HepG2 (cell line): ENCODE data around the gene POP7. TPM values are rescaled to one million over a fixed set of nuclear protein-coding genes. Genes with fewer than 3 reads are reported as not detected.

Source experiments
- ATRX ChIP-seq: sonication (generic); formaldehyde crosslinking; IDR thresholded peaks from 2 replicates; pipeline ENCODE4 v1.4.0; 2020; ENCODE audit warnings: missing genetic modification reagents, borderline replicate concordance
- ERF ChIP-seq: IDR thresholded peaks from 2 replicates; pipeline ENCODE4 v1.6.1; 2018; ENCODE audit warnings: missing biosample characterization, missing genetic modification reagents
- FOXJ3 ChIP-seq: sonication (generic); formaldehyde crosslinking; IDR thresholded peaks from 2 replicates; pipeline ENCODE4 v1.4.0; 2020; ENCODE audit warnings: missing genetic modification reagents, mild to moderate bottlenecking, borderline replicate concordance
- FOXK1 ChIP-seq: sonication (generic); formaldehyde crosslinking; IDR thresholded peaks from 2 replicates; pipeline ENCODE4 v1.4.0; 2020; ENCODE audit warnings: low read depth, missing genetic modification reagents, borderline replicate concordance
- FOXP1 ChIP-seq, 2 experiments: fragments of 450-650 bp in 1 of 2; IDR thresholded peaks; 2 replicates each; pipeline ENCODE4 v1.6.1; 2017 to 2018; ENCODE audit warnings: antibody characterized with exemption in 1 of 2
- GATAD1 ChIP-seq: IDR thresholded peaks from 2 replicates; pipeline ENCODE4 v1.6.1; 2016; ENCODE audit warnings: missing genetic modification reagents, missing compliant biosample characterization
- HNF4G ChIP-seq, 2 experiments: sonication (generic) in 1 of 2; formaldehyde crosslinking in 1 of 2; IDR thresholded peaks; 2 replicates each; pipeline versions ENCODE4 v1.4.0 to v1.6.1; 2011 to 2020; ENCODE audit warnings: borderline replicate concordance in 2 of 2, low read depth in 2 of 2, mild to moderate bottlenecking in 2 of 2, low read length in 1 of 2, missing genetic modification reagents in 1 of 2, moderate library complexity in 1 of 2
- MBD4 ChIP-seq: IDR thresholded peaks from 2 replicates; pipeline ENCODE4 v1.6.1; 2012; ENCODE audit warnings: low read length, inconsistent platforms, borderline replicate concordance
- NR1H2 ChIP-seq: sonication (generic); formaldehyde crosslinking; IDR thresholded peaks from 2 replicates; pipeline ENCODE4 v1.8.1; 2022; ENCODE audit warnings: low read depth, missing genetic modification reagents, borderline replicate concordance
- PHF21A ChIP-seq: sonication (generic); formaldehyde crosslinking; IDR thresholded peaks from 2 replicates; pipeline ENCODE4 v1.5.0; 2020; ENCODE audit warnings: mild to moderate bottlenecking, missing genetic modification reagents
- SKI ChIP-seq: fragments of 450-650 bp; IDR thresholded peaks from one replicate; pipeline ENCODE4 v1.6.1; 2018; ENCODE audit warnings: mild to moderate bottlenecking; ENCODE audit not compliant: partially characterized antibody
- SMAD9 ChIP-seq: sonication (generic); formaldehyde crosslinking; IDR thresholded peaks from 2 replicates; pipeline ENCODE4 v1.5.1; 2020; ENCODE audit warnings: mild to moderate bottlenecking, missing genetic modification reagents
- SP4 ChIP-seq: sonication (generic); formaldehyde crosslinking; IDR thresholded peaks from 2 replicates; pipeline ENCODE4 v1.8.1; 2023; ENCODE audit warnings: mild to moderate bottlenecking, missing genetic modification reagents
- TBP ChIP-seq: sonication (generic); formaldehyde crosslinking; IDR thresholded peaks from 2 replicates; pipeline ENCODE4 v1.5.0; 2020; ENCODE audit warnings: missing genetic modification reagents
- YY1 ChIP-seq: IDR thresholded peaks from 2 replicates; pipeline ENCODE4 v1.6.1; 2011; ENCODE audit warnings: low read length, low read depth, moderate library complexity, mild to moderate bottlenecking; ENCODE audit not compliant: insufficient read depth, insufficient replicate concordance
- ZNF251 ChIP-seq: sonication (generic); formaldehyde crosslinking; IDR thresholded peaks from 2 replicates; pipeline ENCODE4 v1.9.0; 2021; ENCODE audit warnings: mild to moderate bottlenecking, missing genetic modification reagents
- ZNF317 ChIP-seq: sonication (generic); formaldehyde crosslinking; IDR thresholded peaks from 2 replicates; pipeline ENCODE4 v1.5.0; 2020; ENCODE audit warnings: mild to moderate bottlenecking, missing genetic modification reagents
- ZNF441 ChIP-seq: sonication (generic); formaldehyde crosslinking; IDR thresholded peaks from 2 replicates; pipeline ENCODE4 v1.7.0; 2021; ENCODE audit warnings: missing genetic modification reagents, borderline replicate concordance
- ZNF546 ChIP-seq: sonication (generic); formaldehyde crosslinking; conservative IDR thresholded peaks from 2 replicates; pipeline ENCODE4 v1.8.1; 2023; ENCODE audit warnings: mild to moderate bottlenecking, missing genetic modification reagents
- ZNF572 ChIP-seq: sonication (generic); formaldehyde crosslinking; IDR thresholded peaks from 2 replicates; pipeline ENCODE4 v1.5.1; 2020; ENCODE audit warnings: mild to moderate bottlenecking, missing genetic modification reagents
- ZNF629 ChIP-seq: sonication (generic); formaldehyde crosslinking; conservative IDR thresholded peaks from 2 replicates; pipeline ENCODE4 v1.5.0; 2020; ENCODE audit warnings: missing genetic modification reagents
- ZNF704 ChIP-seq: sonication (generic); formaldehyde crosslinking; IDR thresholded peaks from 2 replicates; pipeline ENCODE4 v1.8.1; 2023; ENCODE audit warnings: mild to moderate bottlenecking, inconsistent platforms, moderate library complexity, missing genetic modification reagents, borderline replicate concordance
- ZSCAN12 ChIP-seq: sonication (generic); formaldehyde crosslinking; IDR thresholded peaks from 2 replicates; pipeline ENCODE4 v1.9.0; 2021; ENCODE audit warnings: mild to moderate bottlenecking, missing genetic modification reagents
- polyA plus RNA-seq, 8 experiments: library from polyadenylated mRNA; depleted of rRNA in 3 of 8; stranded (reverse) in 7 of 8; unstranded in 1 of 8; fragments of >200 nt; fragmentation: Illumina TruSeq in 4 of 8; extraction: Trizol in 4 of 8; gene quantifications; 2 replicates each; pipeline versions ENCODE4 v1.2.1 to v1.2.3, GENCODE V29; 2011 to 2016; ENCODE audit warnings: low read depth in 4 of 8, missing spikeins in 1 of 8, mixed read lengths in 1 of 8; ENCODE audit not compliant: insufficient read depth in 1 of 8
- total RNA-seq, 5 experiments: library from RNA; depleted of rRNA; stranded (reverse); fragments of >200 nt; fragmentation: Illumina TruSeq; extraction: Trizol; gene quantifications; 2 replicates each; pipeline ENCODE4 v1.2.3, GENCODE V29; 2016; ENCODE audit warnings: low read depth in 1 of 5
- TF ChIP-seq, protein P1 (sequence below): conservative IDR thresholded peaks from 2 replicates; pipeline ENCODE4 v1.6.1; 2018; ENCODE audit warnings: missing genetic modification reagents
- TF ChIP-seq, protein P2 (sequence below): sonication (generic); formaldehyde crosslinking; IDR thresholded peaks from 2 replicates; pipeline ENCODE4 v1.4.0; 2020; ENCODE audit warnings: mild to moderate bottlenecking, missing genetic modification reagents
- TF ChIP-seq, protein P3 (sequence below): IDR thresholded peaks from 2 replicates; pipeline ENCODE4 v1.6.1; 2016

The POP7 gene
- total and polyA plus RNA-seq, 2 of the 13 experiments (the other 11 are each of a cell fraction or from before 2014, with no cell fraction given): 63.9 to 91.1 TPM

DNA sequence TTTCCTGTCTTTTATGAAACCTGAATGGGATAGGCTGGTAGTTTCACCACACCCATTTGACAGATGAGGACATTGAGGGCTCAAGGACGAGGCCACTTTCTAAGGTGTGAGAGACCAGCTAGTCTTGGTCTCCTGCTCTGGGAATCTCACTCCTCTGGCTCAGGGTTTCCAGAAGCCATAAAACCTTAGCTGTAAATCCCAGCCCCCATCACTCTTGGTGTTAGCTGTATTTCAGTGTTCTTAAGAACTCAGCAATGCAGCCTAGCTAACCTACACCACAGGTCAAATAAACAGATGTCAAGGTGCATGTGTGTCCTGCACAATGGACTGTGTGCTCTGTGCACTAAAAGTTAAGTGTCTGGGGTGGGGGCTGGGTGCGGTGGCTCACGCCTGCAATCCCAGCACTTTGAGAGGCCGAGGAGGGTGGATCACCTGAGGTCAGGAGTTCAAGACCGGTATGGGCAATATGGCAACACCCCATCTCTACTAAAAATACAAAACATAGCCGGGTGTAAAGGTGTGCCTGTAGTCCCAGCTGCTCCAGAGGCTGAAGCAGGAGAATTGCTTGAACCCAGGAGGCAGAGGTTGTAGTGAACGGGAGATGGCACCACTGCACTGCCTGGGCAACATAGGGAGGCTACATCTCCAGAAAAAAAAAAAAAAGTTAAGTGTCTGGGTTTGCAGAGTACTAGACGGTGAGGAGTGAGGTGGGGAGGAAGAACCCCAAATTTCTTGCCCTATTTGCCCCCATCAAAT is 13.8 kb downstream of the POP7 start (continued):
- TF ChIP-seq, protein P1, sequence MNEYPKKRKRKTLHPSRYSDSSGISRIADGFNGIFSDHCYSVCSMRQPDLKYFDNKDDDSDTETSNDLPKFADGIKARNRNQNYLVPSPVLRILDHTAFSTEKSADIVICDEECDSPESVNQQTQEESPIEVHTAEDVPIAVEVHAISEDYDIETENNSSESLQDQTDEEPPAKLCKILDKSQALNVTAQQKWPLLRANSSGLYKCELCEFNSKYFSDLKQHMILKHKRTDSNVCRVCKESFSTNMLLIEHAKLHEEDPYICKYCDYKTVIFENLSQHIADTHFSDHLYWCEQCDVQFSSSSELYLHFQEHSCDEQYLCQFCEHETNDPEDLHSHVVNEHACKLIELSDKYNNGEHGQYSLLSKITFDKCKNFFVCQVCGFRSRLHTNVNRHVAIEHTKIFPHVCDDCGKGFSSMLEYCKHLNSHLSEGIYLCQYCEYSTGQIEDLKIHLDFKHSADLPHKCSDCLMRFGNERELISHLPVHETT (CRISPR knock-in tag): 0 out of 2 replicates have a peak, but pooled peaks have one; percentile 47
- TF ChIP-seq ZSCAN12 (CRISPR knock-in tag) (no peak), FOXJ3 (CRISPR knock-in tag) (peak; percentile 58; the same call in 1 of the 2 replicates), ZNF704 (no peak), NR1H2 (CRISPR knock-in tag) (no peak), ZNF629 (CRISPR knock-in tag) (peak; percentile 99), ZNF572 (CRISPR knock-in tag) (no peak), ERF (CRISPR knock-in tag) (peak; percentile 45; the same call in 1 of the 2 replicates), FOXP1 (IDR thresholded peaks at IDR 0.05) (no peak), FOXP1 (CRISPR knock-in tag; IDR thresholded peaks at IDR 0.05) (peak; percentile 77), ZNF317 (CRISPR knock-in tag) (peak; percentile 55; the same call in 1 of the 2 replicates), ZNF251 (no peak), MBD4 (no peak), SP4 (CRISPR knock-in tag) (0 out of 2 replicates have a peak, but pooled peaks have one; percentile 24), PHF21A (0 out of 2 replicates have a peak, but pooled peaks have one; percentile 72), ZNF546 (CRISPR knock-in tag) (no peak), ZNF441 (0 out of 2 replicates have a peak, but pooled peaks have one; percentile 57), SKI (peak; percentile 36), HNF4G (IDR thresholded peaks at IDR 0.05; ENCODE audit: borderline replicate concordance, low read depth, low read length) (peak; percentile 82), HNF4G (CRISPR knock-in tag; IDR thresholded peaks at IDR 0.05; ENCODE audit: borderline replicate concordance, low read depth) (no peak), TBP (no peak), GATAD1 (CRISPR knock-in tag) (peak; percentile 57; the same call in 1 of the 2 replicates), FOXK1 (CRISPR knock-in tag) (peak; percentile 42; the same call in 1 of the 2 replicates), YY1 (peak; percentile 11), ATRX (CRISPR knock-in tag) (no peak), SMAD9 (CRISPR knock-in tag) (no peak)
- TF ChIP-seq, protein P2, sequence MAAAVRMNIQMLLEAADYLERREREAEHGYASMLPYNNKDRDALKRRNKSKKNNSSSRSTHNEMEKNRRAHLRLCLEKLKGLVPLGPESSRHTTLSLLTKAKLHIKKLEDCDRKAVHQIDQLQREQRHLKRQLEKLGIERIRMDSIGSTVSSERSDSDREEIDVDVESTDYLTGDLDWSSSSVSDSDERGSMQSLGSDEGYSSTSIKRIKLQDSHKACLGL (CRISPR knock-in tag): no peak
- TF ChIP-seq, protein P3, sequence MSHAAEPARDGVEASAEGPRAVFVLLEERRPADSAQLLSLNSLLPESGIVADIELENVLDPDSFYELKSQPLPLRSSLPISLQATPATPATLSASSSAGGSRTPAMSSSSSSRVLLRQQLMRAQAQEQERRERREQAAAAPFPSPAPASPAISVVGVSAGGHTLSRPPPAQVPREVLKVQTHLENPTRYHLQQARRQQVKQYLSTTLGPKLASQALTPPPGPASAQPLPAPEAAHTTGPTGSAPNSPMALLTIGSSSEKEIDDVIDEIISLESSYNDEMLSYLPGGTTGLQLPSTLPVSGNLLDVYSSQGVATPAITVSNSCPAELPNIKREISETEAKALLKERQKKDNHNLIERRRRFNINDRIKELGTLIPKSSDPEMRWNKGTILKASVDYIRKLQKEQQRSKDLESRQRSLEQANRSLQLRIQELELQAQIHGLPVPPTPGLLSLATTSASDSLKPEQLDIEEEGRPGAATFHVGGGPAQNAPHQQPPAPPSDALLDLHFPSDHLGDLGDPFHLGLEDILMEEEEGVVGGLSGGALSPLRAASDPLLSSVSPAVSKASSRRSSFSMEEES: no peak
